Stomach (tissue), 4 donors: Measurements from ENCODE around the gene RTN4R.

Experiments
- CTCF ChIP-seq, 7 experiments: fragments of 450-650 bp in 4 of 7; fragments of 200-600 bp in 3 of 7; sonication (generic) in 3 of 7; IDR thresholded peaks; one replicate each; pipeline ENCODE4 v1.5.1; 2016 to 2019; ENCODE audit warnings: antibody characterized with exemption in 7 of 7, control low read depth in 2 of 7, mild to moderate bottlenecking in 1 of 7
- POLR2A ChIP-seq, 4 donors: fragments of 450-650 bp; IDR thresholded peaks; one replicate each; pipeline ENCODE4 v1.6.1; 2016; ENCODE audit warnings: antibody characterized with exemption in 4 of 4, control low read depth in 2 of 4, mild to moderate bottlenecking in 1 of 4, moderate library complexity in 1 of 4

- TF ChIP-seq CTCF (IDR thresholded peaks at IDR 0.05) (no peak), POLR2A (IDR thresholded peaks at IDR 0.05) (no peak)
These were observed 63.8 kb downstream of the RTN4R start for GRCh38 chr22:20204311-20204710.
